CD4-positive, alpha-beta T cell (primary cell): Measurements from ENCODE around the gene C9orf43. TPM values are rescaled to one million over a fixed set of nuclear protein-coding genes. Genes with fewer than 3 reads are reported as not detected.

Experiments used
- ATAC-seq: fragments of 200-7000 bp; cut with Tn5 transposase; one replicate; pipeline ENCODE4 v1.10.0; 2022; ENCODE audit warnings: mild to moderate bottlenecking; ENCODE audit not compliant: poor library complexity
- CTCF ChIA-PET: fragments of 350-600 bp; sonication (Branson Sonifier 250); formaldehyde crosslinking; loops from one replicate; lab custom pipeline; 2021; ENCODE audit warnings: antibody characterized with exemption, inconsistent platforms; lab: Charles Lee
- POLR2A ChIA-PET: fragments of 350-600 bp; sonication (Branson Sonifier 250); formaldehyde crosslinking; loops from one replicate; lab custom pipeline; 2021; ENCODE audit warnings: antibody characterized with exemption, inconsistent platforms; lab: Charles Lee
- DNase-seq, 14 experiments: peaks; one replicate each; pipeline ENCODE4 v3.0.0-alpha.2; 2013 to 2020; ENCODE audit warnings: mixed read lengths in 2 of 14
- H3K27ac ChIP-seq, 2 donors: one replicate each; pipeline versions ENCODE4 v1.5.1 to v1.7.0; 2013; ENCODE audit warnings: low read length in 2 of 2, low read depth in 1 of 2, mild to moderate bottlenecking in 1 of 2
- H3K27me3 ChIP-seq, 2 experiments: 1 replicate in 1 of 2; 2 replicates in 1 of 2; pipeline versions ENCODE4 v1.6.1 to v1.7.0; 2013; ENCODE audit warnings: low read length in 2 of 2, control low read depth in 1 of 2, mild to moderate bottlenecking in 1 of 2, moderate library complexity in 1 of 2; ENCODE audit not compliant: insufficient read depth in 2 of 2, control insufficient read depth in 1 of 2
- H3K36me3 ChIP-seq: one replicate; pipeline ENCODE4 v1.6.1; 2013; ENCODE audit warnings: low read length, control low read depth; ENCODE audit not compliant: insufficient read depth
- H3K4me1 ChIP-seq: one replicate; pipeline ENCODE4 v1.6.1; 2013; ENCODE audit warnings: low read length, control low read depth; ENCODE audit not compliant: insufficient read depth
- H3K4me3 ChIP-seq: one replicate; pipeline ENCODE4 v1.5.1; 2013; ENCODE audit warnings: mild to moderate bottlenecking, low read length, moderate library complexity
- H3K9me3 ChIP-seq, 2 experiments: 1 replicate in 1 of 2; 2 replicates in 1 of 2; pipeline versions ENCODE4 v1.6.1 to v1.7.0; 2013; ENCODE audit warnings: low read length in 2 of 2, mild to moderate bottlenecking in 2 of 2, control low read depth in 1 of 2, moderate library complexity in 1 of 2; ENCODE audit not compliant: control insufficient read depth in 1 of 2, insufficient read depth in 1 of 2
- H3K27ac Mint-ChIP-seq: one replicate; pipeline ENCODE4 v1.8.0; 2020; ENCODE audit warnings: mixed read lengths
- H3K27me3 Mint-ChIP-seq: one replicate; pipeline ENCODE4 v1.8.0; 2021; ENCODE audit warnings: mixed read lengths
- H3K36me3 Mint-ChIP-seq: one replicate; pipeline ENCODE4 v1.8.0; 2021; ENCODE audit warnings: low read depth, mixed read lengths
- H3K4me1 Mint-ChIP-seq: one replicate; pipeline ENCODE4 v1.8.0; 2021; ENCODE audit warnings: low read depth, mixed read lengths
- H3K4me3 Mint-ChIP-seq: one replicate; pipeline ENCODE4 v1.8.0; 2020; ENCODE audit warnings: mild to moderate bottlenecking, mixed read lengths
- H3K9me3 Mint-ChIP-seq: one replicate; pipeline ENCODE4 v1.8.0; 2020; ENCODE audit warnings: mixed read lengths
- intact Hi-C, 2 experiments: fragments of 100-400 bp; cut with DNase I in 1 of 2; cut with micrococcal nuclease in 1 of 2; formaldehyde crosslinking; loops; one replicate each; pipeline versions ENCODE4 v1.15.1 to v1.9.0; 2023 to 2025; cut with DNase I, micrococcal nuclease
- total RNA-seq, 174 experiments: library from RNA in 2 of 174; stranded (reverse) in 2 of 174; gene quantifications; one replicate each; pipeline ENCODE4 v1.2.3 and lab custom pipeline; 2021 to 2026
- TF ChIP-seq, protein P1 (sequence below): fragments of 200-600 bp; IDR thresholded peaks from one replicate; pipeline ENCODE4 v1.8.0; 2022; ENCODE audit warnings: antibody characterized with exemption, mild to moderate bottlenecking

Gene C9orf43
- total RNA-seq, 2 experiments from 2014 or later, result 0.60 to 0.95 TPM

DNA sequence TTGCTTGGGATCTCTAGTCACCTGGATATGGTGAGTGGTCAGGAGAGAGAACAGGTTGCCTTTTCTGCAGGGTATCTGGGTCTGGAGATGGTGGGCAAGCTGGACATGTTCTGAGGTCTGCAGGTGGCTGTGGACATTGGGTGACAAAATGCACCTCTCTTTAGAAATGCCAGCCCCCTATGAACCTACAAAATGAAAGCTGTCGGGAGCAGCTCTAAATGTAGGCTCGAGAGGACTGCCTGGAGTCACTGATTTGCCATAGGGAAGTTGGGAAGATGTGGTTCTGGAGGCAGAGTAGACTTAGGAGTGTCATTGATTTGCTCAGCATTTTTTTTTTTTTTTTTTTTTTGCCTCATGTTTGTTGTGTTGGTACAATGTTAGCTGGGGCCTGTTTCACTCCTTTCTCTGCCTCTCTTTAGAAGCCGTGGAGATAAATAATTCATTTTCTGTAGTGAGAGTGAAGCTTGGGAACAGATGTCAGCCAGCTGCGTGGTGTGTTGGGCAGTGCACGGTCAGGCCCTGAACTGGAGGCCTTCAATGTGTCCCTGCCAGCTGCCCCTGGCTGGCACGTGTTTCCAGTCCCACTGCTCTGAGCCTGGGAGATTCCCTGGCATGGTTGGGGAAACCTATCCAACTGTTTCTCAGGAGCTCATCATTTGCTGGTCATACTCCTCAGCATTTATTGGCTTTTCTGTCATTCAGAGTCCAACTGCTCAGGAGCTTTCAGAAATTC lies 58.3 kb downstream of the C9orf43 start:
- TF ChIP-seq, protein P1, sequence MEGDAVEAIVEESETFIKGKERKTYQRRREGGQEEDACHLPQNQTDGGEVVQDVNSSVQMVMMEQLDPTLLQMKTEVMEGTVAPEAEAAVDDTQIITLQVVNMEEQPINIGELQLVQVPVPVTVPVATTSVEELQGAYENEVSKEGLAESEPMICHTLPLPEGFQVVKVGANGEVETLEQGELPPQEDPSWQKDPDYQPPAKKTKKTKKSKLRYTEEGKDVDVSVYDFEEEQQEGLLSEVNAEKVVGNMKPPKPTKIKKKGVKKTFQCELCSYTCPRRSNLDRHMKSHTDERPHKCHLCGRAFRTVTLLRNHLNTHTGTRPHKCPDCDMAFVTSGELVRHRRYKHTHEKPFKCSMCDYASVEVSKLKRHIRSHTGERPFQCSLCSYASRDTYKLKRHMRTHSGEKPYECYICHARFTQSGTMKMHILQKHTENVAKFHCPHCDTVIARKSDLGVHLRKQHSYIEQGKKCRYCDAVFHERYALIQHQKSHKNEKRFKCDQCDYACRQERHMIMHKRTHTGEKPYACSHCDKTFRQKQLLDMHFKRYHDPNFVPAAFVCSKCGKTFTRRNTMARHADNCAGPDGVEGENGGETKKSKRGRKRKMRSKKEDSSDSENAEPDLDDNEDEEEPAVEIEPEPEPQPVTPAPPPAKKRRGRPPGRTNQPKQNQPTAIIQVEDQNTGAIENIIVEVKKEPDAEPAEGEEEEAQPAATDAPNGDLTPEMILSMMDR, result no peak
- Mint-ChIP-seq H3K4me3 (no peak overlapping the region), H3K9me3 (peaks cover 5% of the 10 kb centered on the region), H3K36me3 (no peaks in the 10 kb centered on the region), H3K27ac (no peak overlapping the region), H3K4me1 (no peaks in the 10 kb centered on the region), H3K27me3 (no peaks in the 10 kb centered on the region)
- ATAC-seq, result no peak
- Histone ChIP-seq H3K4me3 (no peak overlapping the region), H3K27ac (no peak overlapping the region), H3K9me3 (no peaks in the 10 kb centered on the region), H3K36me3 (no peaks in the 10 kb centered on the region), H3K27me3 (no peaks in the 10 kb centered on the region), H3K4me1 (no peaks in the 10 kb centered on the region)
- intact Hi-C loops, result no loop called here
- ChIA-PET POLR2A (no interaction called here), CTCF (interaction anchor here (0.7 kb wide), 1 partner anchor 75 kb away, joined by 4 read pairs; no protein-coding TSS in a partner anchor)
- no peak for DNase-seq

DNA sequence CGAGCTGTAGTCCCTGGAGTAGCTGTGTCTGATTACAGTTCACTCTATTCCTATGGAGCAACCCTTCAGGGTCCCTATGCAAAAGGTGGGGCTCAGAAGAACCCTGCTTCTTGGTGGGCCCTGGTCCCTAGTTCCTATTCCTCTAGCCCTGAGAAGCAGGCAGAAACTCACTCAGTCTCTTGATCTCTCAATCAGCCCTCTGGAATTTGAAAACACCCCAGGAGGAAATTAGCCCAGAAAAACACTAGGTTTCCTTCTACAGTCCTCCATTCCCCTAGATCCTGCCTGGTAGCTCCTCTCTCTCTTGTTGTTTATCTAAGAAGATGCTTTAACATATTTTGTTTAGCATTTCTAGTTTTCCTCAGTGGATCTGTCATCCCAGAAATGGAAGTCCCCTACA lies 60.6 kb downstream of the C9orf43 start:
- Histone ChIP-seq H3K36me3 (no peaks in the 10 kb centered on the region), H3K9me3 (no peaks in the 10 kb centered on the region), H3K4me3 (no peak overlapping the region), H3K27ac (no peak overlapping the region), H3K4me1 (no peaks in the 10 kb centered on the region), H3K27me3 (no peaks in the 10 kb centered on the region)
- TF ChIP-seq, protein P1, result no peak
- ChIA-PET CTCF (interaction anchor here (1.2 kb wide), 1 partner anchor 13 kb away, joined by 3 read pairs; no protein-coding TSS in a partner anchor), POLR2A (no interaction called here)
- no peak overlapping the region for H3K27ac Mint-ChIP-seq
- ATAC-seq (no peak), DNase-seq (no peak)
- H3K36me3 Mint-ChIP-seq, result no peaks in the 10 kb centered on the region
- peaks cover 5% of the 10 kb centered on the region for H3K9me3 Mint-ChIP-seq
- intact Hi-C loops, result no loop called here
- no peaks in the 10 kb centered on the region for H3K27me3 Mint-ChIP-seq
- H3K4me3 Mint-ChIP-seq, result no peak overlapping the region
- H3K4me1 Mint-ChIP-seq, result no peaks in the 10 kb centered on the region

DNA sequence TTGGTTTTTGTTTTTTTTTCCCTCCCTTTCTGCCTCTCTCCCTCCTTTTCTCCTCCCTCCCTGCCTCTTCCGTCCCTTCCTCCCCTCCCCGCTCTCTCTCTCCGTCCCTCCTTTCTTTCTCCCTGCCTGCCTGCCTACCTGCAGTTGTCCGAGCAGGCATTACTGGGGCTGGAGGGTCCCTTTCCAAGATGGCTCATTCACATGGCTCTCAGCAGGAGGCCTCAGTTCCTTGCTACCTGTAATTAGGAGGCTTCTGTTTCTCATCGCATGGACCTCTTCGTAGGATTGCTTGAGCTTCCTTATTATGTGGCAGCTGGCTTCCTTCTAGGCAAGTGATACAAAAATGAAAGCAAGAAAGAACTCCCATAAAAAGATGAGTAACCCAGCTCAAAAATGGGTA lies 61.0 kb downstream of the C9orf43 start:
- H3K27me3 Mint-ChIP-seq, result no peaks in the 10 kb centered on the region
- POLR2A ChIA-PET, result no interaction called here

More for the DNA sequence above, 61.0 kb downstream of the C9orf43 start:
- H3K27ac Mint-ChIP-seq, result no peak overlapping the region
- peaks cover 5% of the 10 kb centered on the region for H3K9me3 Mint-ChIP-seq
- TF ChIP-seq, protein P1, result no peak
- H3K4me3 Mint-ChIP-seq, result no peak overlapping the region
- ATAC-seq (no peak), DNase-seq (no peak)
- Histone ChIP-seq H3K4me3 (no peak overlapping the region), H3K4me1 (no peaks in the 10 kb centered on the region), H3K9me3 (no peaks in the 10 kb centered on the region), H3K36me3 (no peaks in the 10 kb centered on the region), H3K27me3 (no peaks in the 10 kb centered on the region), H3K27ac (no peak overlapping the region)
- CTCF ChIA-PET, result no interaction called here
- no peaks in the 10 kb centered on the region for H3K36me3 Mint-ChIP-seq
- H3K4me1 Mint-ChIP-seq, result no peaks in the 10 kb centered on the region
- intact Hi-C loops, result no loop called here
